ENCODE results near the gene HLA-B. TPM values are rescaled to one million over a fixed set of nuclear protein-coding genes. Genes with fewer than 3 reads are reported as not detected.

Gene HLA-B
- total and polyA plus RNA-seq, 7 experiments from 2014 or later = 5,136 to 7,459 (median 5,516) TPM

DNA sequence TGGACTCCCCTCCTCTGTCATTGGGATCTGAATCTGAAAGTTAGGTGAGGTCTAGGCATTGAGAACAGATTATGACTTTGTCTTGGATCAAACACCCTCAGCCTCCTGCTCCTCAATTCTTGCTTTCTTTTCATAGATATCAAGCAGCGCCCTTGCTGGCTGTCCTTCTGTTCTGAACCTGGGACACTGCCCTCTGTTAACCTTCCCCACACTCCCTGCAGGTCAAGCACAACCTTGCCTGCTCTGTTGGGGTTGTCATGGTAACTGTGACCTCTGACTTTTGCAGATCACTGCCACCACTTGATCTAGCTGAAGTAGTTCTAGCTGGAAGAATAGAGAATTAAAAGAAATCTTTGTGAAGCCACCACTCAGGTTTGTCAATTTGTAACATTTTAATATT, 30.0 kb upstream of the HLA-B start:
- Mint-ChIP-seq H3K36me3 (peaks cover 0 to 4% (median 0%) of the 10 kb centered on the region in 5 donors), H3K27me3 (peaks cover 0 to 20% (median 0%) of the 10 kb centered on the region in 5 donors), H3K4me3 (no peak overlapping the region), H3K9me3 (no peaks in the 10 kb centered on the region), H3K27ac (no peak overlapping the region), H3K4me1 (peaks cover 0 to 4% (median 0%) of the 10 kb centered on the region in 7 donors)
- intact Hi-C loops (cut with micrococcal nuclease) = no loop called here
- Histone ChIP-seq H3K4me1 (ENCODE audit: control insufficient read depth in 2 of 2, insufficient read depth in 2 of 2, low read length in 2 of 2) (no peaks in the 10 kb centered on the region), H3K27me3 (ENCODE audit: control insufficient read depth in 2 of 2, insufficient read depth in 2 of 2, low read length in 2 of 2) (no peaks in the 10 kb centered on the region), H3K27ac (ENCODE audit: low read depth, low read length) (no peak overlapping the region), H3K9me3 (ENCODE audit: control insufficient read depth in 2 of 3, low read length in 3 of 3) (no peaks in the 10 kb centered on the region), H3K4me3 (ENCODE audit: low read length) (no peak overlapping the region), H3K36me3 (ENCODE audit: control insufficient read depth in 2 of 3, insufficient read depth in 3 of 3, low read length in 3 of 3) (no peaks in the 10 kb centered on the region)
- POLR2A ChIA-PET = no interaction called here
- CTCF ChIA-PET = no interaction called here
- no peak for ATAC-seq
- no peak for DNase-seq

GRCh38 chr6:31386099-31386498, 29.1 kb upstream of the HLA-B start:
- H3K36me3 ChIP-seq (ENCODE audit: control insufficient read depth in 2 of 3, insufficient read depth in 3 of 3, low read length in 3 of 3) = no peaks in the 10 kb centered on the region
- intact Hi-C loops (cut with micrococcal nuclease) = no loop called here
- no peaks in the 10 kb centered on the region for H3K4me1 ChIP-seq (ENCODE audit: control insufficient read depth in 2 of 2, insufficient read depth in 2 of 2, low read length in 2 of 2)
- H3K9me3 ChIP-seq (ENCODE audit: control insufficient read depth in 2 of 3, low read length in 3 of 3) = no peaks in the 10 kb centered on the region
- H3K27ac ChIP-seq (ENCODE audit: low read depth, low read length) = no peak overlapping the region
- ChIA-PET POLR2A (interaction anchor here (0.9 kb wide), 1 partner anchor 23 kb away, joined by 3 read pairs; no protein-coding TSS in a partner anchor), CTCF (interaction anchor here (0.9 kb wide), 1 partner anchor 237 kb away, joined by 4 read pairs; no protein-coding TSS in a partner anchor)
- H3K27me3 ChIP-seq (ENCODE audit: control insufficient read depth in 2 of 2, insufficient read depth in 2 of 2, low read length in 2 of 2) = no peaks in the 10 kb centered on the region
- Mint-ChIP-seq H3K36me3 (peaks cover 0 to 4% (median 0%) of the 10 kb centered on the region in 5 donors), H3K27ac (no peak overlapping the region), H3K4me1 (peaks cover 0 to 4% (median 0%) of the 10 kb centered on the region in 7 donors), H3K9me3 (no peaks in the 10 kb centered on the region), H3K4me3 (no peak overlapping the region), H3K27me3 (peaks cover 0 to 25% (median 0%) of the 10 kb centered on the region in 5 donors)
- DNase-seq (no peak), ATAC-seq (no peak)
- no peak overlapping the region for H3K4me3 ChIP-seq (ENCODE audit: low read length)

DNA sequence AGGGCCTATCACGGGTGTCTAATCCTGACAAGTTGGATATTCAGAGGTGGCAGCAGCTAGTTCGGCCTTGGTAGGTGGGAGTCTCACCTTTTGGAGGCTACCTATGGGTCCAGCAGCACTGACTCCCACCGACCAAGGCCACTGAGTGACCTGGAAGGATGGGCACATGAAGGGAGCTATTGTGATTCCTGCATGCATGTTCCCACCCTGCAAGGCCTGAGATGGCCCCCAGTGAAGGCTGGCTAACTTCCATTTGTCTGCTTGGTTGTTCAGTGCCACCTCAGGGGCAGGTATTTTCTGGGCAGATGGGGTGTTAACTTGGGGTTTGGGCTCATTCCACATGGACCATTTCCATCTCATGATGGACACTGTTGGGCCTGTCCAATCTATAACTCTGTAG, 28.1 kb upstream of the HLA-B start:
- no peaks in the 10 kb centered on the region for H3K4me1 ChIP-seq (ENCODE audit: control insufficient read depth in 2 of 2, insufficient read depth in 2 of 2, low read length in 2 of 2)
- no peak overlapping the region for H3K27ac Mint-ChIP-seq
- ChIA-PET POLR2A (no interaction called here), CTCF (no interaction called here)
- no peak overlapping the region for H3K4me3 ChIP-seq (ENCODE audit: low read length)
- peaks cover 0 to 33% (median under 1%) of the 10 kb centered on the region in 5 donors for H3K27me3 Mint-ChIP-seq
- intact Hi-C loops (cut with micrococcal nuclease) = no loop called here
- no peaks in the 10 kb centered on the region for H3K9me3 ChIP-seq (ENCODE audit: control insufficient read depth in 2 of 3, low read length in 3 of 3)
- DNase-seq (no peak), ATAC-seq (no peak)
- no peaks in the 10 kb centered on the region for H3K36me3 ChIP-seq (ENCODE audit: control insufficient read depth in 2 of 3, insufficient read depth in 3 of 3, low read length in 3 of 3)
- peaks cover 0 to 4% (median 0%) of the 10 kb centered on the region in 5 donors for H3K36me3 Mint-ChIP-seq
- H3K27ac ChIP-seq (ENCODE audit: low read depth, low read length) = no peak overlapping the region
- no peak overlapping the region for H3K4me3 Mint-ChIP-seq
- H3K27me3 ChIP-seq (ENCODE audit: control insufficient read depth in 2 of 2, insufficient read depth in 2 of 2, low read length in 2 of 2) = no peaks in the 10 kb centered on the region
- H3K4me1 Mint-ChIP-seq = peaks cover 0 to 4% (median 0%) of the 10 kb centered on the region in 7 donors
- no peaks in the 10 kb centered on the region for H3K9me3 Mint-ChIP-seq

- intact Hi-C loops (cut with micrococcal nuclease) = no loop called here
- peaks cover 8 to 40% (median 16%) of the 10 kb centered on the region in 5 donors for H3K27me3 Mint-ChIP-seq
- Histone ChIP-seq H3K9me3 (ENCODE audit: control insufficient read depth in 2 of 3, low read length in 3 of 3) (no peaks in the 10 kb centered on the region), H3K36me3 (ENCODE audit: control insufficient read depth in 2 of 3, insufficient read depth in 3 of 3, low read length in 3 of 3) (no peaks in the 10 kb centered on the region), H3K27me3 (ENCODE audit: control insufficient read depth in 2 of 2, insufficient read depth in 2 of 2, low read length in 2 of 2) (peaks cover 0 to 3% of the 10 kb centered on the region in 2 donors), H3K27ac (ENCODE audit: low read depth, low read length) (no peak overlapping the region), H3K4me3 (ENCODE audit: low read length) (no peak overlapping the region), H3K4me1 (ENCODE audit: control insufficient read depth in 2 of 2, insufficient read depth in 2 of 2, low read length in 2 of 2) (no peaks in the 10 kb centered on the region)
- H3K4me1 Mint-ChIP-seq = peaks cover 0 to 2% (median 0%) of the 10 kb centered on the region in 7 donors
- H3K9me3 Mint-ChIP-seq = no peaks in the 10 kb centered on the region
- no peak for DNase-seq
- ChIA-PET POLR2A (no interaction called here), CTCF (no interaction called here)
- ATAC-seq = no peak
- peaks cover 0 to 4% (median 0%) of the 10 kb centered on the region in 5 donors for H3K36me3 Mint-ChIP-seq
- no peak overlapping the region for H3K4me3 Mint-ChIP-seq
- no peak overlapping the region for H3K27ac Mint-ChIP-seq
These were observed 26.2 kb upstream of the HLA-B start for GRCh38 chr6:31383149-31383548.

DNA sequence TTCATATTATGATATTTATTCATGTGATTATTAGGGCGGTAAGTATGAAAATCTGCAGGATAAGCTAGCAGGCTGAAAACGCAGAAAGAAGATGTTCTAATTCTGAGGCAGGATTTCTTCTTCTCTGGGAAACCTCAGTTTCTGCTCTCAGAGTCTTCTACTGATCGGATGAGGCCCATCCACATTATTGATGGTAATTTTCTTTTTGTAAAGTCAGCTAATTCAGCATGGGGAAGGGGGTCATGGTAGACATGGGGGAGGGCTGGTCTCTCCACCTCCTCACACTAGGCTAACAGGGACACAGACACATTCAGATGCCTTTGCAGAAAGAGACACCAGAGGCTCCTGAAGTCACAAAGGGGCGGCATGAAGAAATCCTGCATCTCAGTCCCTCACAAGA, 24.7 kb upstream of the HLA-B start:
- CTCF ChIA-PET = interaction anchor here (1.2 to 2.1 kb wide), 2 partner anchors 16 to 185 kb away, joined by 6 to 7 read pairs; no protein-coding TSS in a partner anchor

GRCh38 chr6:31379850-31380249, 22.9 kb upstream of the HLA-B start:
- Histone ChIP-seq H3K9me3 (ENCODE audit: control insufficient read depth in 2 of 3, low read length in 3 of 3) (no peaks in the 10 kb centered on the region), H3K27me3 (ENCODE audit: control insufficient read depth in 2 of 2, insufficient read depth in 2 of 2, low read length in 2 of 2) (peaks cover 0 to 3% of the 10 kb centered on the region in 2 donors), H3K36me3 (ENCODE audit: control insufficient read depth in 2 of 3, insufficient read depth in 3 of 3, low read length in 3 of 3) (no peaks in the 10 kb centered on the region), H3K4me3 (ENCODE audit: low read length) (no peak overlapping the region), H3K4me1 (ENCODE audit: control insufficient read depth in 2 of 2, insufficient read depth in 2 of 2, low read length in 2 of 2) (no peaks in the 10 kb centered on the region), H3K27ac (ENCODE audit: low read depth, low read length) (no peak overlapping the region)
- no peak for ATAC-seq
- H3K4me1 Mint-ChIP-seq = no peaks in the 10 kb centered on the region
- H3K27ac Mint-ChIP-seq = no peak overlapping the region
- intact Hi-C loops (cut with micrococcal nuclease) = no loop called here
- H3K9me3 Mint-ChIP-seq = no peaks in the 10 kb centered on the region
- peaks cover 14 to 41% (median 21%) of the 10 kb centered on the region in 5 donors for H3K27me3 Mint-ChIP-seq
- H3K36me3 Mint-ChIP-seq = no peaks in the 10 kb centered on the region
- POLR2A ChIA-PET = interaction anchor here (0.6 to 0.7 kb wide), 3 partner anchors 14 to 583 kb away, joined by 3 to 4 read pairs (median 3); no protein-coding TSS in a partner anchor
- DNase-seq = no peak
- no peak overlapping the region for H3K4me3 Mint-ChIP-seq
- CTCF ChIA-PET = interaction anchor here (2.1 kb wide), 1 partner anchor 183 kb away, joined by 6 read pairs; no protein-coding TSS in a partner anchor

More for the DNA sequence above, 24.7 kb upstream of the HLA-B start:
- Mint-ChIP-seq H3K9me3 (no peaks in the 10 kb centered on the region), H3K4me3 (no peak overlapping the region), H3K36me3 (peaks cover 0 to 4% (median 0%) of the 10 kb centered on the region in 5 donors), H3K27me3 (peaks cover 14 to 36% (median 21%) of the 10 kb centered on the region in 5 donors), H3K4me1 (no peaks in the 10 kb centered on the region), H3K27ac (no peak overlapping the region)
- H3K4me1 ChIP-seq (ENCODE audit: control insufficient read depth in 2 of 2, insufficient read depth in 2 of 2, low read length in 2 of 2) = no peaks in the 10 kb centered on the region
- DNase-seq (no peak), ATAC-seq (no peak)
- POLR2A ChIA-PET = interaction anchor here (1.7 kb wide), 1 partner anchor 185 kb away, joined by 4 read pairs; no protein-coding TSS in a partner anchor
- no peaks in the 10 kb centered on the region for H3K36me3 ChIP-seq (ENCODE audit: control insufficient read depth in 2 of 3, insufficient read depth in 3 of 3, low read length in 3 of 3)
- no peaks in the 10 kb centered on the region for H3K9me3 ChIP-seq (ENCODE audit: control insufficient read depth in 2 of 3, low read length in 3 of 3)
- no peak overlapping the region for H3K4me3 ChIP-seq (ENCODE audit: low read length)
- peaks cover 0 to 3% of the 10 kb centered on the region in 2 donors for H3K27me3 ChIP-seq (ENCODE audit: control insufficient read depth in 2 of 2, insufficient read depth in 2 of 2, low read length in 2 of 2)
- intact Hi-C loops (cut with micrococcal nuclease) = no loop called here
- H3K27ac ChIP-seq (ENCODE audit: low read depth, low read length) = no peak overlapping the region

GRCh38 chr6:31378721-31379103, 21.7 kb upstream of the HLA-B start:
- ChIA-PET POLR2A (interaction anchor here (1.4 kb wide), 1 partner anchor 182 kb away, joined by 3 read pairs; no protein-coding TSS in a partner anchor), CTCF (no interaction called here)

More at GRCh38 chr6:31378721-31379103, 21.7 kb upstream of the HLA-B start:
- H3K36me3 ChIP-seq (ENCODE audit: control insufficient read depth in 2 of 3, insufficient read depth in 3 of 3, low read length in 3 of 3) = no peaks in the 10 kb centered on the region
- no peak overlapping the region for H3K4me3 ChIP-seq (ENCODE audit: low read length)
- no peak overlapping the region for H3K27ac ChIP-seq (ENCODE audit: low read depth, low read length)
- Mint-ChIP-seq H3K36me3 (no peaks in the 10 kb centered on the region), H3K4me3 (no peak overlapping the region), H3K27me3 (peaks cover 14 to 38% (median 21%) of the 10 kb centered on the region in 5 donors), H3K27ac (no peak overlapping the region), H3K4me1 (peaks cover 0 to 2% (median 0%) of the 10 kb centered on the region in 7 donors), H3K9me3 (no peaks in the 10 kb centered on the region)
- no peaks in the 10 kb centered on the region for H3K4me1 ChIP-seq (ENCODE audit: control insufficient read depth in 2 of 2, insufficient read depth in 2 of 2, low read length in 2 of 2)
- ATAC-seq = no peak
- H3K9me3 ChIP-seq (ENCODE audit: control insufficient read depth in 2 of 3, low read length in 3 of 3) = no peaks in the 10 kb centered on the region
- peaks cover 0 to 3% of the 10 kb centered on the region in 2 donors for H3K27me3 ChIP-seq (ENCODE audit: control insufficient read depth in 2 of 2, insufficient read depth in 2 of 2, low read length in 2 of 2)
- intact Hi-C loops (cut with micrococcal nuclease) = no loop called here
- DNase-seq = no peak
